ENCODE measurements around the gene STK35.

STK35 gene

GRCh38 chr20:2101057-2101864 lies at the start of gene STK35:
Gene STK35 (plus strand): TSS chr20:2101827. CDS start chr20:2101882, 55 bp downstream.
- peak within 1 kb of the TSS; percentile 96 to 100 (median 100) for H3K27ac ChIP-seq
- H3K4me3 ChIP-seq: peak within 1 kb of the TSS; percentile 59 to 97 (median 80)

GRCh38 chr20:2051946-2052345 lies 49.7 kb upstream of the STK35 start:
- no peak overlapping the region for H3K4me3 ChIP-seq
- H3K27ac ChIP-seq: no peak overlapping the region

- no peak overlapping the region for H3K4me3 ChIP-seq
These were observed 48.9 kb upstream of the STK35 start for GRCh38 chr20:2052741-2053140.

GRCh38 chr20:2053615-2054014 lies 48.0 kb upstream of the STK35 start:
- no peak overlapping the region for H3K27ac ChIP-seq
- no peak overlapping the region for H3K4me3 ChIP-seq

More at GRCh38 chr20:2052741-2053140, 48.9 kb upstream of the STK35 start:
- no peak overlapping the region for H3K27ac ChIP-seq

GRCh38 chr20:2054911-2055310 lies 46.7 kb upstream of the STK35 start:
- Histone ChIP-seq H3K4me3 (no peak overlapping the region), H3K27ac (no peak overlapping the region)

- Histone ChIP-seq H3K4me3 (no peak overlapping the region), H3K27ac (no peak overlapping the region)
These were observed 42.2 kb upstream of the STK35 start for GRCh38 chr20:2059411-2059810.

GRCh38 chr20:2065099-2065498 lies 36.5 kb upstream of the STK35 start:
- H3K4me3 ChIP-seq: no peak overlapping the region
- no peak overlapping the region for H3K27ac ChIP-seq

GRCh38 chr20:2066461-2067122 lies 35.0 kb upstream of the STK35 start:
- Histone ChIP-seq H3K4me3 (no peak overlapping the region), H3K27ac (no peak overlapping the region)

GRCh38 chr20:2080532-2081224 lies 20.9 kb upstream of the STK35 start:
- H3K27ac ChIP-seq: no peak overlapping the region
- H3K4me3 ChIP-seq: no peak overlapping the region

- H3K4me3 ChIP-seq: no peak overlapping the region
- no peak overlapping the region for H3K27ac ChIP-seq
These were observed 16.9 kb upstream of the STK35 start for GRCh38 chr20:2084703-2085102.

- H3K27ac ChIP-seq: no peak overlapping the region
- H3K4me3 ChIP-seq: no peak overlapping the region
These were observed 15.2 kb upstream of the STK35 start for GRCh38 chr20:2086177-2086979.

GRCh38 chr20:2086980-2087377 lies 14.6 kb upstream of the STK35 start:
- no peak overlapping the region for H3K4me3 ChIP-seq

DNA sequence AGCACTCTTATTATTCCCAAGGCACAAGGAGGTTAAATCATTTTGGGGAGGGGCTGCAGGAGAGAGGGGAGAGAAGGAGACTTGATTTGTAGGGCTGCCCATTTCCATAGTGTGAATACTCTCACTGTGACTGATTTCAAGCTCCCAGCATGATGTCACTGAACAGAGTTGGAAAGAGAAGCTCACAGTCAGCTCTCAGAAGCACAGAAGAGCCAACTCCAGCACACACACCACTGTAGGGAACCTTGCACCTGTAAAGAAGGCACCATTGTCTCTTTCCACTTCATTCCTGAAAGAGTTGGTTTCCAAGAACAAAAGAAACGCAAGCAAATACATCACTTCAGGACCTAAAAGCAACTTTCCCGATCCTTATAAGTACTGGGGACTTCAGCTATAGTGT lies 12.7 kb upstream of the STK35 start:
- Histone ChIP-seq H3K27ac (no peak overlapping the region), H3K4me3 (no peak overlapping the region)

More at GRCh38 chr20:2086980-2087377, 14.6 kb upstream of the STK35 start:
- no peak overlapping the region for H3K27ac ChIP-seq

DNA sequence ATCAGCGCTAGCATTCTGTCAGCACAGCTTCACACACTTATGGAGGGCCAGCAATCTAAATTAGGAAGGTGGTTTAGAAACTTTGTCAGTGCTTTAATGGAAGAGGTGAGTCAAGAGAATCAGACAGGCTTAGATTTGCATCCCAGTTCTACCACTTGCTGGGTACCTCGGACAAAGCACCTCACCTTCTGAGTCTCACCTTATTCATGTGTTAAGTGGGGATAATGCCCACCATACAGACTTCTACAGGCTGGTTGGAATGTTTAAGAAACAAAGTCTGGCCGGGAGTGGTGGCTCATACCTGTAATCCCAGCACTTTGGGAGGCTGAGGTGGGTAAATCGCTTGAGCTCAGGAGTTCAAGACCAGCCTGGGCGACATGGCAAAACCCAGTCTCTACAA lies 12.2 kb upstream of the STK35 start:
- no peak overlapping the region for H3K4me3 ChIP-seq
- H3K27ac ChIP-seq: no peak overlapping the region

DNA sequence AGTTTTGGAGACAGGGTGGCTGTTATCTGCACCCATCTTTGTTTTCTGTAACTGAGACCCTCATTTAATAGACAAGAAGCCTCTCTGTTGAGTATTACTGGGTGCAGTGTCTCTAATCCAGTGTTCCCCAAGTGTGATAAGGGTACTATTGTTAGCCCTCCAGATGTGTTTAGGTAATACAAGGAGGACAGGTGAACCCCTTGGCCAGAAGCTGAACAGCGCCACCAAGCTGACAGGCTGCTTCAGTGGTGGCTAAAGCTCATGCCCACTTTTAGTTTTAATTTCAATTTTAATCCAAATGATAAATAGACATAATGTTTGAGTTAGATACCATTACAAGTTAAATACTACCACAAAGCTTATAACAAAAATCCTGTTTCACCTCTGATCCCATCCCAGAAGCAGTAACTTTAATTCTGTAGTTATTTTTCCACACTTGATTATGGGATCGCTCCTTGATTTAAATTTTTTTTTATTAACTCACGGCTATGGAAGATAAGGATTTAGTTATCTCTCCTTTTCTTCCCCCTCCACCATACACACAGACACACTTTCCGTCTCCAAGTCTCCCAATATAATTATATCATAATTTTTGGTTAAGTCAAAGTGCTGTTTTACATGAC lies 8.4 kb upstream of the STK35 start:
- no peak overlapping the region for H3K4me3 ChIP-seq
- no peak overlapping the region for H3K27ac ChIP-seq

- Histone ChIP-seq H3K4me3 (no peak overlapping the region), H3K27ac (no peak overlapping the region)
These were observed 7.7 kb upstream of the STK35 start for GRCh38 chr20:2093883-2094282.

DNA sequence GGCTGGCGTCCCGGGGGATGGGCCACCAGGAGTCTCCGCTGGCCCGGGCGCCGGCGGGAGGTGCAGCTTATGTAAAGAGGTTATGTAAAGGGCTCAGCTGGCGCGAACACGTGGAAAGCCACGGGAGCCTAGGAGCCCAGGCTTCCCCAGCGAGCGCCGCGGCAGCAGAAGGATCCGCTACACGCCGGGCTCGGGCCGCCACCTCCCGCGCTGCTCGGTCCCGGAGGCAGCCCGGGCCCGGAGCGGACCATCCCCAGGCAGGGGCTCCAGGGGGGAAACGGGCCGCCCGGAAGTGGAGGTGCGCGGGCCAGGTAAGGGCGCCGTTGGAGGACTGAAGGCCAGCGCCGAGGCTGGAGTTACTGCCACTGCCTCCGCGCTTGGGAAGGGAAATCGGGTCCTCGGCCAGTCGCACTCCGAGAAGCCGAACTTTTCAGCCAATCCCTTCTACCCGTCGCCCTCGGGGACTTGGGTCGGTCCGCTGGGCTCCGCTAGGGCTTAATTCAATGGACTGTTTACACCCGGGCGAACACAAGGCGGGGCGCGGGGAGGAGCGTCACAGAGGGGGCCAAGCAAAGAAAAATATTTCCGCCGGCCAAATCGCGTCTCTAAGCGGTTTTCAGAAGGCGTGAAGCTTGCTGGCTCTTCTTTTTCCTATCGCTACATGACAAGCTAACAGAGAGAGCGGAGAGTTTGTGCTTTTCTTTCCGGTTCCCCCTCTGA lies 398 bp downstream of the STK35 start:
- peak overlapping the region; percentile 96 to 100 (median 100) for H3K27ac ChIP-seq
- H3K4me3 ChIP-seq: peak overlapping the region; percentile 59 to 97 (median 80)

DNA sequence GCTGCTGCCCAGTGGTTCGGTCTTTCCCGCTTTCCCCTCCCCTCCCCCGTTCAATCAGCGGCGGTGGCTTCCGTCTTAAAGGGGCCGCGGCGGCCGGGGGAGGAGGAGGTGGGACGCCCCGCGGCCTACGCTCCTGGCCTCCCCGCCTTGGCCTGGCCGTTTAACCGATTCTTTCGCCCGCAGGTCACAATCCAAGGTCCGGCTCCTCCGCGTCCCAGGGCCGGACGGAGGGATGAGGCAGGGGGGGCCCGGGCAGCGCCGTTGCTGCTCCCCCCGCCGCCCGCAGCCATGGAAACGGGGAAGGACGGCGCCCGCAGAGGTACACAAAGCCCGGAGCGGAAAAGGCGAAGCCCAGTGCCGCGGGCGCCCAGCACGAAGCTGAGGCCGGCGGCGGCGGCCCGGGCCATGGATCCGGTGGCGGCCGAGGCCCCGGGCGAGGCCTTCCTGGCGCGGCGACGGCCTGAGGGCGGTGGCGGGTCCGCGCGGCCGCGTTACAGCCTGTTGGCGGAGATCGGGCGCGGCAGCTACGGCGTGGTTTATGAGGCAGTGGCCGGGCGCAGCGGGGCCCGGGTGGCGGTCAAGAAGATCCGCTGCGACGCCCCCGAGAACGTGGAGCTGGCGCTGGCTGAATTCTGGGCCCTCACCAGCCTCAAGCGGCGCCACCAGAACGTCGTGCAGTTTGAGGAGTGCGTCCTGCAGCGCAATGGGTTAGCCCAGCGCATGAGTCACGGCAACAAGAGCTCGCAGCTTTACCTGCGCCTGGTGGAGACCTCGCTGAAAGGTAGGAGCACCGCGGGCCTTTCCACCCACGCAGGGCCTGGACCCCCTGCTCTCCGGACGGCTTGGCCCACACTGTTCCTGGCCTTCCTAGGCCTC lies 1.2 kb downstream of the STK35 start:
- H3K27ac ChIP-seq: peak overlapping the region; percentile 96 to 100 (median 100)
- peak overlapping the region; percentile 59 to 97 (median 80) for H3K4me3 ChIP-seq
